BJ (cell line): ENCODE data around the gene FAM83C. TPM values are rescaled to one million over a fixed set of nuclear protein-coding genes. Genes with fewer than 3 reads are reported as not detected.

ENCODE experiments used
- CTCF ChIA-PET: fragments of 350-600 bp; formaldehyde crosslinking; extraction: SDS; loops from one replicate; lab custom pipeline; 2021; ENCODE audit warnings: antibody characterized with exemption, inconsistent platforms; lab: Yijun Ruan, JAX
- POLR2A ChIA-PET: fragments of 300-600 bp; sonication (Branson Sonifier 250); formaldehyde crosslinking; extraction: SDS; loops from one replicate; lab custom pipeline; 2021; ENCODE audit warnings: antibody characterized with exemption; lab: Charles Lee
- DNase-seq: peaks from one replicate; pipeline ENCODE4 v3.0.0-alpha.2; 2011; ENCODE audit warnings: low read depth
- H3K27me3 ChIP-seq: 2 replicates; pipeline ENCODE4 v1.6.0; 2011; ENCODE audit warnings: low read length; ENCODE audit not compliant: control insufficient read depth, insufficient read depth
- H3K36me3 ChIP-seq: 2 replicates; pipeline ENCODE4 v1.5.1; 2011; ENCODE audit warnings: low read length; ENCODE audit not compliant: control insufficient read depth, insufficient read depth
- H3K4me3 ChIP-seq: 2 replicates; pipeline ENCODE4 v1.5.1; 2011; ENCODE audit warnings: low read depth, mild to moderate bottlenecking, control low read depth, low read length
- CTCF ChIP-seq: IDR thresholded peaks from 2 replicates; pipeline ENCODE4 v1.5.1; 2011; ENCODE audit warnings: low read depth, mild to moderate bottlenecking, control low read depth, inconsistent platforms, low read length, moderate library complexity; ENCODE audit not compliant: insufficient read depth
- polyA plus RNA-seq: library from polyadenylated mRNA; depleted of rRNA; stranded (reverse); fragments of >200 nt; gene quantifications from 2 replicates; pipeline ENCODE4 v1.2.3, GENCODE V29; 2011

Gene FAM83C
- polyA plus RNA-seq, 1 experiment, result not detected

GRCh38 chr20:35286077-35286898, 5.9 kb downstream of the FAM83C start:
- DNase-seq, result no peak
- TF ChIP-seq CTCF, result no peak
- Histone ChIP-seq H3K36me3 (no peaks in the 10 kb centered on the region), H3K27me3 (no peaks in the 10 kb centered on the region), H3K4me3 (no peak overlapping the region)
- POLR2A ChIA-PET, result no interaction called here
- CTCF ChIA-PET, result interaction anchor here (4.9 kb wide), 1 partner anchor 18 kb away, joined by 46 read pairs; no protein-coding TSS in a partner anchor

GRCh38 chr20:35285806-35286076, 6.5 kb downstream of the FAM83C start:
- no peak for TF ChIP-seq CTCF
- no peaks in the 10 kb centered on the region for H3K27me3 ChIP-seq

GRCh38 chr20:35284992-35285805, 7.0 kb downstream of the FAM83C start:
- CTCF ChIA-PET, result interaction anchor here (0.6 to 2.5 kb wide), 6 partner anchors 11 to 179 kb away, joined by 3 to 10 read pairs (median 4); partner anchors contain the start of gene GDF5
- Histone ChIP-seq H3K4me3 (peak overlapping the region; percentile 91), H3K27me3 (no peaks in the 10 kb centered on the region), H3K36me3 (peaks cover 5% of the 10 kb centered on the region)
- no peak for TF ChIP-seq CTCF
- POLR2A ChIA-PET, result interaction anchor here (0.6 to 1.0 kb wide), 3 partner anchors 21 to 1573 kb away, joined by 3 to 6 read pairs (median 4); no protein-coding TSS in a partner anchor
- DNase-seq, result no peak

More at GRCh38 chr20:35285806-35286076, 6.5 kb downstream of the FAM83C start:
- ChIA-PET POLR2A (no interaction called here), CTCF (no interaction called here)
- no peak for DNase-seq
- Histone ChIP-seq H3K4me3 (no peak overlapping the region), H3K36me3 (no peaks in the 10 kb centered on the region; the same call in none of the 2 replicates)

GRCh38 chr20:35284267-35284991, 7.8 kb downstream of the FAM83C start, which contains the start of gene EIF6:
Gene EIF6 (minus strand): TSS chr20:35284772. CDS start chr20:35284487, 285 bp downstream.
- no peak for DNase-seq
- ChIA-PET POLR2A (interaction anchor here (0.6 to 1.2 kb wide), 5 partner anchors 22 to 1573 kb away, joined by 3 to 21 read pairs (median 4); partner anchors contain the start of gene CEP250), CTCF (interaction anchor here (0.6 to 2.5 kb wide), 9 partner anchors 12 to 179 kb away, joined by 3 to 10 read pairs (median 4); partner anchors contain the start of gene GDF5)
- peaks cover 13% of the 10 kb centered on the region for H3K36me3 ChIP-seq
- H3K27me3 ChIP-seq, result no peaks in the 10 kb centered on the region
- no peak for TF ChIP-seq CTCF
- H3K4me3 ChIP-seq, result peak within 1 kb of the TSS; percentile 91
